Peyer's patch (tissue), 4 donors: ENCODE data around the gene SH3TC2.

Source experiments
- POLR2A ChIP-seq, 2 donors: fragments of 450-650 bp; IDR thresholded peaks; one replicate each; pipeline ENCODE4 v1.5.1; 2017; ENCODE audit warnings: antibody characterized with exemption in 2 of 2, mild to moderate bottlenecking in 2 of 2, moderate library complexity in 2 of 2
- TF ChIP-seq, protein P1 (sequence below), 6 experiments: fragments of 450-650 bp in 4 of 6; fragments of 200-600 bp in 2 of 6; sonication (generic) in 1 of 6; IDR thresholded peaks; one replicate each; pipeline ENCODE4 v1.5.1; 2017 to 2019; ENCODE audit warnings: antibody characterized with exemption in 6 of 6, mild to moderate bottlenecking in 3 of 6, moderate library complexity in 1 of 6

DNA sequence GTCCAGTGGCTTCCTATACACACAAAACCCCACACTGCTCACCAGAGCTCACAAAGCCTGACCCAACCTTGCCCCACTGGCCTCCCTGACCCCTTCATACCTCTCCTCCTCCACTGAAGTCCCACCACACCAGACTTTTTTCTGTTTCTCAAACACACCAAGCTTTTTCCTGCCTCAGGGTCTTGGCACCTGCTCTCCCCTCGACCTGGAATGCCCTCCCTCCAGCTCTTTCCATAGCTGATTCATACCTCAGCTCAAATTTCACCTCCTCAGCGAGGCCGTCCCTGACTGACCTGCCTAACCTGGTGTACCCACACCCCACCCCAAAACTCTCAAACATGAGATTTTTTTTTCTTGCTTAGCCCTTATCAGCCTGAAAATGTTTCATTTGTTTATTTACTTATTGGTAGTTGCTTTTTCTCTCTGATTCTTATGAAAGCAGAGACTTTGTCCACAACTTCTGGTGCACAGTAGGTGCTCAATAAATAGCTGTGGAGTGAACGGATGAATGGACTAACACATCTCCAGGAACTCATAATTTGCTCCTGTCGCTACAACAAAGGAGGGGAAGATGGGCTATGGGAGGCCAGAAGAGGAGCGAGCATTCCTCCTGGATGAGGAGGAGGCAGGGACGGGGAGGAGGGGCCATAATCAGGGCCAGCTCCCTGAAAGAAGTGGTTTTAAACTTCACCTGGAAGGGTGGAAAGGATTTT lies 84.3 kb downstream of the SH3TC2 start:
- TF ChIP-seq, protein P1, sequence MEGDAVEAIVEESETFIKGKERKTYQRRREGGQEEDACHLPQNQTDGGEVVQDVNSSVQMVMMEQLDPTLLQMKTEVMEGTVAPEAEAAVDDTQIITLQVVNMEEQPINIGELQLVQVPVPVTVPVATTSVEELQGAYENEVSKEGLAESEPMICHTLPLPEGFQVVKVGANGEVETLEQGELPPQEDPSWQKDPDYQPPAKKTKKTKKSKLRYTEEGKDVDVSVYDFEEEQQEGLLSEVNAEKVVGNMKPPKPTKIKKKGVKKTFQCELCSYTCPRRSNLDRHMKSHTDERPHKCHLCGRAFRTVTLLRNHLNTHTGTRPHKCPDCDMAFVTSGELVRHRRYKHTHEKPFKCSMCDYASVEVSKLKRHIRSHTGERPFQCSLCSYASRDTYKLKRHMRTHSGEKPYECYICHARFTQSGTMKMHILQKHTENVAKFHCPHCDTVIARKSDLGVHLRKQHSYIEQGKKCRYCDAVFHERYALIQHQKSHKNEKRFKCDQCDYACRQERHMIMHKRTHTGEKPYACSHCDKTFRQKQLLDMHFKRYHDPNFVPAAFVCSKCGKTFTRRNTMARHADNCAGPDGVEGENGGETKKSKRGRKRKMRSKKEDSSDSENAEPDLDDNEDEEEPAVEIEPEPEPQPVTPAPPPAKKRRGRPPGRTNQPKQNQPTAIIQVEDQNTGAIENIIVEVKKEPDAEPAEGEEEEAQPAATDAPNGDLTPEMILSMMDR (IDR thresholded peaks at IDR 0.05) = no peak
- TF ChIP-seq POLR2A (IDR thresholded peaks at IDR 0.05) = no peak
